SK-N-SH treated with all-trans-retinoic acid at 6 μM for 48 hours (cell line): ENCODE data around the gene RBM44.

Source experiments
- ARNTL ChIP-seq: fragments of 450-650 bp; formaldehyde crosslinking; IDR thresholded peaks from 2 replicates; pipeline ENCODE4 v1.5.0; 2020; ENCODE audit warnings: low read depth, mild to moderate bottlenecking, moderate library complexity, borderline replicate concordance
- BACH2 ChIP-seq: fragments of 250-450 bp; sonication (Bioruptor Pico); IDR thresholded peaks from 2 replicates; pipeline ENCODE4 v1.9.0; 2021; ENCODE audit warnings: mild to moderate bottlenecking, borderline replicate concordance
- ISL1 ChIP-seq: fragments of 250-450 bp; sonication (Bioruptor Pico); IDR thresholded peaks from 2 replicates; pipeline ENCODE4 v2.1.2; 2022; ENCODE audit warnings: mild to moderate bottlenecking, moderate library complexity
- RARB ChIP-seq: fragments of 250-450 bp; sonication (Bioruptor Pico); IDR thresholded peaks from 2 replicates; pipeline ENCODE4 v1.8.0; 2021; ENCODE audit warnings: mild to moderate bottlenecking, moderate library complexity
- TCF4 ChIP-seq: fragments of 250-450 bp; sonication (Bioruptor Pico); IDR thresholded peaks from 2 replicates; pipeline ENCODE4 v1.8.0; 2021; ENCODE audit warnings: mild to moderate bottlenecking, moderate library complexity, borderline replicate concordance
- TOX ChIP-seq: fragments of 250-450 bp; sonication (Bioruptor Pico); IDR thresholded peaks from 2 replicates; pipeline ENCODE4 v1.8.0; 2021; ENCODE audit warnings: mild to moderate bottlenecking, moderate library complexity, borderline replicate concordance
- ZFP3 ChIP-seq: fragments of 250-450 bp; sonication (Bioruptor Pico); IDR thresholded peaks from 2 replicates; pipeline ENCODE4 v1.5.0; 2020; ENCODE audit warnings: mild to moderate bottlenecking, moderate library complexity
- ZFP30 ChIP-seq: fragments of 450-650 bp; formaldehyde crosslinking; IDR thresholded peaks from 2 replicates; pipeline ENCODE4 v1.5.0; 2022; ENCODE audit warnings: mild to moderate bottlenecking, moderate library complexity
- ZNF565 ChIP-seq: fragments of 450-650 bp; formaldehyde crosslinking; conservative IDR thresholded peaks from 2 replicates; pipeline ENCODE4 v1.5.0; 2020; ENCODE audit warnings: low read depth, mild to moderate bottlenecking, moderate library complexity
- ZNF8 ChIP-seq: fragments of 450-650 bp; formaldehyde crosslinking; IDR thresholded peaks from 2 replicates; pipeline ENCODE4 v1.5.0; 2020; ENCODE audit warnings: mild to moderate bottlenecking, moderate library complexity
- TF ChIP-seq, protein P1 (sequence below): fragments of 250-450 bp; sonication (Bioruptor Pico); IDR thresholded peaks from 2 replicates; pipeline ENCODE4 v1.5.0; 2020; ENCODE audit warnings: mild to moderate bottlenecking, moderate library complexity
- TF ChIP-seq, protein P2 (sequence below): fragments of 250-450 bp; sonication (Bioruptor Pico); IDR thresholded peaks from 2 replicates; pipeline ENCODE4 v1.8.0; 2020; ENCODE audit warnings: mild to moderate bottlenecking, moderate library complexity, borderline replicate concordance
- TF ChIP-seq, protein P3 (sequence below): fragments of 250-450 bp; sonication (Bioruptor Pico); IDR thresholded peaks from 2 replicates; pipeline ENCODE4 v1.5.1; 2021; ENCODE audit warnings: mild to moderate bottlenecking, moderate library complexity

DNA sequence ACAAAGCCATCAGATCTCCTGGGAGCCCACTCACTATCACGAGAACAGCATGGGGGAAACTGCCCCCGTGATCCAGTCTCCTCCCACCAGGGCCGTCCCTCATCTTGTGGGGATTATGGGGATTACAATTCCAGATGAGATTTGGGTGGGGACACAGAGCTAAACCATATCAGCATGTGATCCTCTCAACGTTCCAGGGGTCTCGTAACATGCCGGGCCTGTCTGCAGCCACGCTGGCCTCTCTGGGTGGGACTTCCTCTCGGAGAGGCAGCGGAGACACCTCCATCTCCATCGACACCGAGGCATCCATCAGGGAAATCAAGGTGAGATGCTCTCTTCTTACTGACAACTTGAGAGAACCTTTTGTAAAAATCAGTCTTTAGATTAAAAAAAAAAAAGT lies 49.6 kb upstream of the RBM44 start:
- no peak for TF ChIP-seq ZFP30 (CRISPR knock-in tag)
- no peak for TF ChIP-seq RARB (CRISPR knock-in tag)
- TF ChIP-seq ARNTL (CRISPR knock-in tag), result no peak
- TF ChIP-seq BACH2, result no peak
- TF ChIP-seq, protein P1, sequence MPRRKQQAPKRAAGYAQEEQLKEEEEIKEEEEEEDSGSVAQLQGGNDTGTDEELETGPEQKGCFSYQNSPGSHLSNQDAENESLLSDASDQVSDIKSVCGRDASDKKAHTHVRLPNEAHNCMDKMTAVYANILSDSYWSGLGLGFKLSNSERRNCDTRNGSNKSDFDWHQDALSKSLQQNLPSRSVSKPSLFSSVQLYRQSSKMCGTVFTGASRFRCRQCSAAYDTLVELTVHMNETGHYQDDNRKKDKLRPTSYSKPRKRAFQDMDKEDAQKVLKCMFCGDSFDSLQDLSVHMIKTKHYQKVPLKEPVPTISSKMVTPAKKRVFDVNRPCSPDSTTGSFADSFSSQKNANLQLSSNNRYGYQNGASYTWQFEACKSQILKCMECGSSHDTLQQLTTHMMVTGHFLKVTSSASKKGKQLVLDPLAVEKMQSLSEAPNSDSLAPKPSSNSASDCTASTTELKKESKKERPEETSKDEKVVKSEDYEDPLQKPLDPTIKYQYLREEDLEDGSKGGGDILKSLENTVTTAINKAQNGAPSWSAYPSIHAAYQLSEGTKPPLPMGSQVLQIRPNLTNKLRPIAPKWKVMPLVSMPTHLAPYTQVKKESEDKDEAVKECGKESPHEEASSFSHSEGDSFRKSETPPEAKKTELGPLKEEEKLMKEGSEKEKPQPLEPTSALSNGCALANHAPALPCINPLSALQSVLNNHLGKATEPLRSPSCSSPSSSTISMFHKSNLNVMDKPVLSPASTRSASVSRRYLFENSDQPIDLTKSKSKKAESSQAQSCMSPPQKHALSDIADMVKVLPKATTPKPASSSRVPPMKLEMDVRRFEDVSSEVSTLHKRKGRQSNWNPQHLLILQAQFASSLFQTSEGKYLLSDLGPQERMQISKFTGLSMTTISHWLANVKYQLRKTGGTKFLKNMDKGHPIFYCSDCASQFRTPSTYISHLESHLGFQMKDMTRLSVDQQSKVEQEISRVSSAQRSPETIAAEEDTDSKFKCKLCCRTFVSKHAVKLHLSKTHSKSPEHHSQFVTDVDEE (CRISPR knock-in tag), result no peak
- TF ChIP-seq TCF4 (CRISPR knock-in tag), result no peak
- TF ChIP-seq, protein P2, sequence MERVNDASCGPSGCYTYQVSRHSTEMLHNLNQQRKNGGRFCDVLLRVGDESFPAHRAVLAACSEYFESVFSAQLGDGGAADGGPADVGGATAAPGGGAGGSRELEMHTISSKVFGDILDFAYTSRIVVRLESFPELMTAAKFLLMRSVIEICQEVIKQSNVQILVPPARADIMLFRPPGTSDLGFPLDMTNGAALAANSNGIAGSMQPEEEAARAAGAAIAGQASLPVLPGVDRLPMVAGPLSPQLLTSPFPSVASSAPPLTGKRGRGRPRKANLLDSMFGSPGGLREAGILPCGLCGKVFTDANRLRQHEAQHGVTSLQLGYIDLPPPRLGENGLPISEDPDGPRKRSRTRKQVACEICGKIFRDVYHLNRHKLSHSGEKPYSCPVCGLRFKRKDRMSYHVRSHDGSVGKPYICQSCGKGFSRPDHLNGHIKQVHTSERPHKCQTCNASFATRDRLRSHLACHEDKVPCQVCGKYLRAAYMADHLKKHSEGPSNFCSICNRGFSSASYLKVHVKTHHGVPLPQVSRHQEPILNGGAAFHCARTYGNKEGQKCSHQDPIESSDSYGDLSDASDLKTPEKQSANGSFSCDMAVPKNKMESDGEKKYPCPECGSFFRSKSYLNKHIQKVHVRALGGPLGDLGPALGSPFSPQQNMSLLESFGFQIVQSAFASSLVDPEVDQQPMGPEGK, result no peak
- no peak for TF ChIP-seq TOX
- no peak for TF ChIP-seq ZNF565 (CRISPR knock-in tag)
- TF ChIP-seq, protein P3, sequence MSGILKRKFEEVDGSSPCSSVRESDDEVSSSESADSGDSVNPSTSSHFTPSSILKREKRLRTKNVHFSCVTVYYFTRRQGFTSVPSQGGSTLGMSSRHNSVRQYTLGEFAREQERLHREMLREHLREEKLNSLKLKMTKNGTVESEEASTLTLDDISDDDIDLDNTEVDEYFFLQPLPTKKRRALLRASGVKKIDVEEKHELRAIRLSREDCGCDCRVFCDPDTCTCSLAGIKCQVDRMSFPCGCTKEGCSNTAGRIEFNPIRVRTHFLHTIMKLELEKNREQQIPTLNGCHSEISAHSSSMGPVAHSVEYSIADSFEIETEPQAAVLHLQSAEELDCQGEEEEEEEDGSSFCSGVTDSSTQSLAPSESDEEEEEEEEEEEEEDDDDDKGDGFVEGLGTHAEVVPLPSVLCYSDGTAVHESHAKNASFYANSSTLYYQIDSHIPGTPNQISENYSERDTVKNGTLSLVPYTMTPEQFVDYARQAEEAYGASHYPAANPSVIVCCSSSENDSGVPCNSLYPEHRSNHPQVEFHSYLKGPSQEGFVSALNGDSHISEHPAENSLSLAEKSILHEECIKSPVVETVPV (CRISPR knock-in tag), result no peak
- no peak for TF ChIP-seq ZNF8
- TF ChIP-seq ZFP3 (CRISPR knock-in tag), result no peak
- no peak for TF ChIP-seq ISL1 (CRISPR knock-in tag)
